SU-DHL-6 (cell line): ENCODE results near the gene HTT.

Experiments used
- H2AFZ ChIP-seq: fragments of 200-600 bp; sonication (generic); 2 replicates; pipeline ENCODE4 v1.6.1; 2014; ENCODE audit warnings: low read depth, mild to moderate bottlenecking, moderate library complexity, mixed read lengths, antibody characterized with exemption, low read length; ENCODE audit not compliant: severe bottlenecking
- H3F3A ChIP-seq: fragments of 200-600 bp; shearing (Covaris generic); 2 replicates; pipeline ENCODE4 v1.6.0; 2016; ENCODE audit warnings: antibody characterized with exemption, mild to moderate bottlenecking; ENCODE audit not compliant: insufficient read depth
- H3K27ac ChIP-seq: fragments of 200-600 bp; sonication (generic); 2 replicates; pipeline ENCODE4 v1.5.1; 2016; ENCODE audit warnings: low read depth, mild to moderate bottlenecking, low read length, moderate library complexity, mixed read lengths
- H3K27me3 ChIP-seq: fragments of 200-600 bp; sonication (generic), shearing (Covaris generic); 2 replicates; pipeline ENCODE4 v1.6.0; 2014; ENCODE audit warnings: mild to moderate bottlenecking, low read length
- H3K36me3 ChIP-seq: fragments of 200-600 bp; sonication (generic); 2 replicates; pipeline ENCODE4 v1.6.1; 2014; ENCODE audit warnings: mild to moderate bottlenecking, low read length, mixed read lengths
- H3K4me2 ChIP-seq: fragments of 300-600, 200-600 bp; shearing (Covaris generic), sonication (generic); 2 replicates; pipeline ENCODE4 v1.6.0; 2014; ENCODE audit warnings: low read length, low read depth, mild to moderate bottlenecking; ENCODE audit not compliant: poor library complexity, severe bottlenecking
- H3K4me3 ChIP-seq: fragments of 200-600 bp; sonication (generic); 2 replicates; pipeline ENCODE4 v1.5.1; 2014; ENCODE audit warnings: antibody characterized with exemption, low read length, mild to moderate bottlenecking, mixed read lengths; ENCODE audit not compliant: insufficient read depth, poor library complexity, severe bottlenecking
- H3K79me2 ChIP-seq: fragments of 200-600 bp; sonication (generic); 2 replicates; pipeline ENCODE4 v1.6.1; 2014; ENCODE audit warnings: mild to moderate bottlenecking, low read length, moderate library complexity; ENCODE audit not compliant: insufficient read depth
- H3K9ac ChIP-seq: fragments of 200-600 bp; sonication (generic); 2 replicates; pipeline ENCODE4 v1.7.0; 2014; ENCODE audit warnings: mild to moderate bottlenecking, low read length
- H3K9me2 ChIP-seq: fragments of 200-600 bp; sonication (generic); replicated peaks from 2 replicates; pipeline ENCODE4 v1.6.1; 2014; ENCODE audit warnings: low read length; ENCODE audit not compliant: insufficient read depth
- H3K9me3 ChIP-seq: fragments of 200-600 bp; sonication (generic); 2 replicates; pipeline ENCODE4 v1.6.1; 2014; ENCODE audit warnings: low read length, mixed read lengths; ENCODE audit not compliant: insufficient read depth
- H4K20me1 ChIP-seq: fragments of 200-600 bp; sonication (generic); 2 replicates; pipeline ENCODE4 v1.6.1; 2014; ENCODE audit warnings: low read depth, mild to moderate bottlenecking, antibody characterized with exemption, low read length, moderate library complexity, mixed read lengths
- EZH2phosphoT487 ChIP-seq: fragments of 200-600 bp; sonication (generic), shearing (Covaris generic); conservative IDR thresholded peaks from 2 replicates; pipeline ENCODE4 v1.6.1; 2018; ENCODE audit warnings: mild to moderate bottlenecking, antibody characterized with exemption, low read length, moderate library complexity, mixed read lengths
- TF ChIP-seq, protein P1 (sequence below): fragments of 200-600 bp; sonication (generic); IDR thresholded peaks from one replicate; pipeline ENCODE4 v1.5.1; 2017; ENCODE audit warnings: antibody characterized with exemption, mild to moderate bottlenecking, low read length, moderate library complexity; ENCODE audit not compliant: insufficient read depth, poor library complexity, severe bottlenecking

HTT gene

DNA sequence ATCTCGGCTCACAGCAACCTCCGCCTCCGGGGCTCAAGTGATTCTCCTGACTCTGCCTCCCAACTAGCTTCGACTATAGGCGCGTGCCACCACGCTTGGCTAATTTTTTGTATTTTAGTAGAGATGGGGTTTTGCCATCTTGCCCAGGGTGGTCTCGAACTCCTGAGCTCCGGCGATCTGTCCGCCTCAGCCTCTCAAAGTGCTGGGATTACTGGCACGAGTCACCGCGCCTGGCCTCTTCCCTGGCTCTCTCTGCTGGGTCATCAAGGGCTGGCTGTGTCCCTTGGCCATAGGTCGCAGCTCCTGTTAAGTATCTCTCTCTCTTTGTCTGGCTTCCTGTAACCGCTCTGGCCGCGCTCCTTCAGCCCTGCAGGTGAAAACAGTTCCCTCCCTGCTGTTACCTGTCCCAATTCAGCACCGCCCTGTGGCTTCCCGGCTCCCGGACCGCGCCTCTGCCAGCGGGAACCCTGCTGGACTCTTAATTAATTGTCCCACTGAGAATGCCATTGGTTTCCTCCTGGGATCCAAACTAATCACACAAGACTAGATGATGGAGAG lies 217.0 kb downstream of the HTT start:
- no peak for TF ChIP-seq EZH2phosphoT487
- TF ChIP-seq, protein P1, sequence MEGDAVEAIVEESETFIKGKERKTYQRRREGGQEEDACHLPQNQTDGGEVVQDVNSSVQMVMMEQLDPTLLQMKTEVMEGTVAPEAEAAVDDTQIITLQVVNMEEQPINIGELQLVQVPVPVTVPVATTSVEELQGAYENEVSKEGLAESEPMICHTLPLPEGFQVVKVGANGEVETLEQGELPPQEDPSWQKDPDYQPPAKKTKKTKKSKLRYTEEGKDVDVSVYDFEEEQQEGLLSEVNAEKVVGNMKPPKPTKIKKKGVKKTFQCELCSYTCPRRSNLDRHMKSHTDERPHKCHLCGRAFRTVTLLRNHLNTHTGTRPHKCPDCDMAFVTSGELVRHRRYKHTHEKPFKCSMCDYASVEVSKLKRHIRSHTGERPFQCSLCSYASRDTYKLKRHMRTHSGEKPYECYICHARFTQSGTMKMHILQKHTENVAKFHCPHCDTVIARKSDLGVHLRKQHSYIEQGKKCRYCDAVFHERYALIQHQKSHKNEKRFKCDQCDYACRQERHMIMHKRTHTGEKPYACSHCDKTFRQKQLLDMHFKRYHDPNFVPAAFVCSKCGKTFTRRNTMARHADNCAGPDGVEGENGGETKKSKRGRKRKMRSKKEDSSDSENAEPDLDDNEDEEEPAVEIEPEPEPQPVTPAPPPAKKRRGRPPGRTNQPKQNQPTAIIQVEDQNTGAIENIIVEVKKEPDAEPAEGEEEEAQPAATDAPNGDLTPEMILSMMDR, result no peak

DNA sequence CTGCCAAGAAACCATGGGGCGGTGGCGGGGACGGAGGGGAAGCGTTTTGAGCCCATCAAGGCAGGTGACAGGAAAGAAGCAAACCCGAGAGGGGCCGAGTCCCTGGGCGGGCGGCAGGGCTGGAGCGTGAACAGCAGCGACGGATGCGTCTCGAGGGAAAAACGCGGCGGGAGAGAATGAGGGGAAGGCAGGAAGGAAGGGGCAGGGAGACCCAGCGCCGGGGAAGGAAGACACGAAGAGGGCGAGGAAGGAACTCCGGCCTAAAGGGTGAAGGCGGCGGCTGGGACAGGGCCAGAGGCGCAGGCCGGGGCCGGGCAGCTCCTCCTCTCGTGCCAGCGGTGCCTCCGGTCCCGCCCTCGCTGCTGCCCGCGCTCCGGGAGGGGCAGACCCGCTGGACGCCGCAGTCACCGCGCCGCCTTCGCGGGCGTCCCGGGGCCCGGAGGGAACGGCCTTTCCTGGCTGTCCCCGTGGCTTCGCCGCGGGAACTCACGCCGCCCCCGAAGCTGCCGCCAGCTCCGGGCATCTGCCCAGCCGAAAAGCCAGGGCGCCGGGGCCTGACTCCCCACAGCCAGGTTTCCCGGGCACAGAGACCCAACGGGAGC lies 217.6 kb downstream of the HTT start:
- Histone ChIP-seq H3K9me3 (no peaks in the 10 kb centered on the region), H2AFZ (peak overlapping the region; percentile 52), H3K9ac (peak overlapping the region; percentile 51), H3K27me3 (no peaks in the 10 kb centered on the region; the same call in 1 of the 2 replicates), H3K36me3 (no peaks in the 10 kb centered on the region), H3K27ac (no peak overlapping the region), H3K79me2 (no peaks in the 10 kb centered on the region), H4K20me1 (no peaks in the 10 kb centered on the region), H3K9me2 (no peaks in the 10 kb centered on the region), H3K4me2 (peak overlapping the region; percentile 62), H3F3A (no peaks in the 10 kb centered on the region), H3K4me3 (peak overlapping the region; percentile 55)
- no peak for TF ChIP-seq EZH2phosphoT487
- TF ChIP-seq, protein P1, result no peak

More for the DNA sequence above, 217.0 kb downstream of the HTT start:
- H3K9ac ChIP-seq, result peak overlapping the region; percentile 51; the same call in 1 of the 2 replicates
- H3K27ac ChIP-seq, result no peak overlapping the region
- no peaks in the 10 kb centered on the region for H3F3A ChIP-seq
- H4K20me1 ChIP-seq, result no peaks in the 10 kb centered on the region
- no peak overlapping the region for H2AFZ ChIP-seq
- H3K9me3 ChIP-seq, result no peaks in the 10 kb centered on the region
- H3K79me2 ChIP-seq, result no peaks in the 10 kb centered on the region
- no peaks in the 10 kb centered on the region; the same call in 1 of the 2 replicates for H3K27me3 ChIP-seq
- peak overlapping the region; percentile 62 for H3K4me2 ChIP-seq
- no peaks in the 10 kb centered on the region for H3K9me2 ChIP-seq
- H3K36me3 ChIP-seq, result no peaks in the 10 kb centered on the region
- H3K4me3 ChIP-seq, result peak overlapping the region; percentile 55

DNA sequence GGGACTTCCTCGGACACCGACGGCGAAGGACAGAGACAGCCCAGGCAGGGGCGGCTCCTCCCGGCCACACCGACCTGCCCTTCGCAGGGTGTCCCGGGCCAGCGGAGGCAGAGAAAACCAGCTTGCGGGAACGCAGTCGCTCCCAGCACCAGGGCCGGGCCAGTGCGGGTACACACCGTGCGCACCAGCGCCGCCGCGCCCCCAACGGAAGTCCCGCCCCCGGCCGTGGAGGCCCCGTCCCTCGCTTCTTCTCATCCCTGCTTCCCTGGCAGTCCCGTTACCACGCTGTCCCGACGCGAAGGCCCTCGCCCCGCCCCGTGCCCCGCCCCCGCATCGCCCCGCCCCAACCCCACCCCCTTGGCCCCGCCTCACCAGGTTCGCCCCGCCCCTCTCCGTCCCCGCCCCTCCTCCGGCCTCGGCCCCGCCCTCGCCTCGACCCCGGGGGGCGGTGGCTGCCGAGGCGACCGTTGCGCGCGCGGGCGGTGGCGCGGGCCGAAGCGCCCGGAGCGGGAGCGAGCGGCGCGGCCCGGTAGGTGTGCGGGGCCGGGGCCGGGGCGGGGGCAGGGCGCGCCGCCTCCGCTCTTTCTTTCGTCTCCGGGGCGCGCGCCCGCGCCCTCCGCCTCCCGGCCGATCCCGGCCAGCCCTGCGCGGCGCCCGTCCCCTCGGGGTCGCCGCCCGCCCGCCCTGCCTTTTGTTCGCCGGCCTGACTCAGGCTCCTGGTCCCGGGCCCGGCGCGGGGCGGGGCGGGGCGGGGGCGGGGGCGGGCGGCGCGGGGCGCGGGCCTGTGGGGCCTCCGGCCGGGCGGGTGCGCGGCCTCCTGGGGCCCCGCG lies 218.3 kb downstream of the HTT start, which contains the start of gene RGS12:
RGS12 (plus strand) TSS at position 451 of the 830 bp plus-strand sequence. CDS start 23,150 bp downstream, outside the sequence.
- no peaks in the 10 kb centered on the region for H4K20me1 ChIP-seq
- no peaks in the 10 kb centered on the region for H3F3A ChIP-seq

More for the DNA sequence above, 218.3 kb downstream of the HTT start, which contains the start of gene RGS12:
- Histone ChIP-seq H3K9me3 (no peaks in the 10 kb centered on the region), H3K4me2 (peak within 1 kb of the TSS; percentile 62), H3K36me3 (no peaks in the 10 kb centered on the region), H3K4me3 (peak within 1 kb of the TSS; percentile 55), H3K9ac (peak within 1 kb of the TSS; percentile 51), H3K9me2 (no peaks in the 10 kb centered on the region), H2AFZ (peak within 1 kb of the TSS; percentile 52), H3K27ac (no peak within 1 kb of the TSS), H3K27me3 (no peaks in the 10 kb centered on the region; the same call in 1 of the 2 replicates), H3K79me2 (no peaks in the 10 kb centered on the region)
- TF ChIP-seq EZH2phosphoT487, result no peak
- TF ChIP-seq, protein P1, result no peak
